KMS-11 (cell line): Measurements from ENCODE around the gene LAMTOR5.
A peak's percentile ranks its signal among the peaks of the same experiment; 100 is the strongest.
"Not testable (repeated sequence)": the region's sequence is repeated elsewhere in the genome, so short reads cannot be mapped to it uniquely, and the experiment has no call there.

Experiments
- H2AFZ ChIP-seq: fragments of 200-600 bp; sonication (generic); 2 replicates; pipeline ENCODE4 v1.6.1; 2016; ENCODE audit warnings: antibody characterized with exemption, mixed run types, low read depth
- H3K27ac ChIP-seq: fragments of 200-600 bp; sonication (generic); 2 replicates; pipeline ENCODE4 v1.6.1; 2016; ENCODE audit warnings: mild to moderate bottlenecking, mixed run types
- H3K27me3 ChIP-seq: fragments of 200-600 bp; sonication (generic); 2 replicates; pipeline ENCODE4 v1.6.1; 2017; ENCODE audit warnings: mild to moderate bottlenecking, low read depth, mixed run types, moderate library complexity; ENCODE audit not compliant: insufficient read depth
- H3K36me3 ChIP-seq: fragments of 200-600 bp; sonication (generic); 2 replicates; pipeline ENCODE4 v1.6.1; 2017; ENCODE audit warnings: mild to moderate bottlenecking, mixed run types; ENCODE audit not compliant: insufficient read depth
- H3K4me1 ChIP-seq: fragments of 200-600 bp; sonication (generic); 2 replicates; pipeline ENCODE4 v1.6.1; 2016; ENCODE audit warnings: mild to moderate bottlenecking, low read depth, mixed run types; ENCODE audit not compliant: poor library complexity, severe bottlenecking
- H3K4me2 ChIP-seq: fragments of 200-600 bp; sonication (generic); 2 replicates; pipeline ENCODE4 v1.7.0; 2016; ENCODE audit warnings: mild to moderate bottlenecking, mixed run types
- H3K4me3 ChIP-seq: fragments of 200-600 bp; sonication (generic); IDR thresholded peaks from 2 replicates; pipeline ENCODE4 v1.6.1; 2017; ENCODE audit warnings: low read depth, low read length, mixed read lengths; ENCODE audit not compliant: insufficient read depth
- H3K79me2 ChIP-seq: fragments of 200-600 bp; sonication (generic); 2 replicates; pipeline ENCODE4 v1.6.1; 2016; ENCODE audit warnings: low read depth, mixed run types; ENCODE audit not compliant: insufficient read depth
- H3K9ac ChIP-seq: fragments of 200-600 bp; sonication (generic); 2 replicates; pipeline ENCODE4 v1.6.1; 2016; ENCODE audit warnings: mild to moderate bottlenecking, mixed run types
- H4K20me1 ChIP-seq: fragments of 200-600 bp; sonication (generic); 2 replicates; pipeline ENCODE4 v1.6.1; 2016; ENCODE audit warnings: mild to moderate bottlenecking, mixed run types; ENCODE audit not compliant: insufficient read depth
- TF ChIP-seq, protein P1 (sequence below): fragments of 200-600 bp; sonication (generic); conservative IDR thresholded peaks from 2 replicates; pipeline ENCODE4 v1.6.1; 2017; ENCODE audit warnings: low read depth, mild to moderate bottlenecking, antibody characterized with exemption, low read length, moderate library complexity, mixed read lengths

LAMTOR5 gene

DNA sequence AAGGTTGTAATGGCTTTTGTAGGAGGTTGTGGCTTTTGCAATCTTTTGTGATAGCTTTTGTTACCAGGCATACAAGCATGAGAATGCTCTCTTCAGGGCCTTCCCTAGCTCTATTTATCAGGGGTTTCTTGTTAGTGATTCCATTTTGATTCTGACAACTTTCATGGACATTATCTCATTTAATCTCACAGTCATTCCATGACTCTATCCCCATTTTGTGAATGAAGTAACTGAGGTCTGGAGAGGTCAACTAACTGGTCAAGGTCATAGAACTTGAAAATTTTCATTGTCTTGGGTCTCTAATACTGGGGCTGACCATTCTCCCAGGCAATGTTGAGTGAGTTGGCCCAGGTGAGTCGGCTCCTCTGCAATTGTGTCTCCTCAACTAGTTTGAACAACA, 11.2 kb upstream of the LAMTOR5 start:
- Histone ChIP-seq H3K4me3 (no peak overlapping the region), H3K4me2 (no peak overlapping the region), H3K27ac (no peak overlapping the region), H3K36me3 (no peaks in the 10 kb centered on the region), H3K79me2 (no peaks in the 10 kb centered on the region), H4K20me1 (no peaks in the 10 kb centered on the region), H3K4me1 (no peaks in the 10 kb centered on the region), H2AFZ (no peak overlapping the region), H3K9ac (no peak overlapping the region), H3K27me3 (no peaks in the 10 kb centered on the region)
- TF ChIP-seq, protein P1, sequence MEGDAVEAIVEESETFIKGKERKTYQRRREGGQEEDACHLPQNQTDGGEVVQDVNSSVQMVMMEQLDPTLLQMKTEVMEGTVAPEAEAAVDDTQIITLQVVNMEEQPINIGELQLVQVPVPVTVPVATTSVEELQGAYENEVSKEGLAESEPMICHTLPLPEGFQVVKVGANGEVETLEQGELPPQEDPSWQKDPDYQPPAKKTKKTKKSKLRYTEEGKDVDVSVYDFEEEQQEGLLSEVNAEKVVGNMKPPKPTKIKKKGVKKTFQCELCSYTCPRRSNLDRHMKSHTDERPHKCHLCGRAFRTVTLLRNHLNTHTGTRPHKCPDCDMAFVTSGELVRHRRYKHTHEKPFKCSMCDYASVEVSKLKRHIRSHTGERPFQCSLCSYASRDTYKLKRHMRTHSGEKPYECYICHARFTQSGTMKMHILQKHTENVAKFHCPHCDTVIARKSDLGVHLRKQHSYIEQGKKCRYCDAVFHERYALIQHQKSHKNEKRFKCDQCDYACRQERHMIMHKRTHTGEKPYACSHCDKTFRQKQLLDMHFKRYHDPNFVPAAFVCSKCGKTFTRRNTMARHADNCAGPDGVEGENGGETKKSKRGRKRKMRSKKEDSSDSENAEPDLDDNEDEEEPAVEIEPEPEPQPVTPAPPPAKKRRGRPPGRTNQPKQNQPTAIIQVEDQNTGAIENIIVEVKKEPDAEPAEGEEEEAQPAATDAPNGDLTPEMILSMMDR, result no peak

GRCh38 chr1:110413045-110413444, 5.6 kb upstream of the LAMTOR5 start:
- not testable (repeated sequence) for H3K4me2 ChIP-seq, H2AFZ ChIP-seq, H3K9ac ChIP-seq, H3K27ac ChIP-seq, H3K27me3 ChIP-seq, H3K4me3 ChIP-seq, H3K36me3 ChIP-seq, H4K20me1 ChIP-seq, H3K79me2 ChIP-seq, H3K4me1 ChIP-seq

GRCh38 chr1:110412576-110412975, 5.1 kb upstream of the LAMTOR5 start:
- no peaks in the 10 kb centered on the region for H3K27me3 ChIP-seq

DNA sequence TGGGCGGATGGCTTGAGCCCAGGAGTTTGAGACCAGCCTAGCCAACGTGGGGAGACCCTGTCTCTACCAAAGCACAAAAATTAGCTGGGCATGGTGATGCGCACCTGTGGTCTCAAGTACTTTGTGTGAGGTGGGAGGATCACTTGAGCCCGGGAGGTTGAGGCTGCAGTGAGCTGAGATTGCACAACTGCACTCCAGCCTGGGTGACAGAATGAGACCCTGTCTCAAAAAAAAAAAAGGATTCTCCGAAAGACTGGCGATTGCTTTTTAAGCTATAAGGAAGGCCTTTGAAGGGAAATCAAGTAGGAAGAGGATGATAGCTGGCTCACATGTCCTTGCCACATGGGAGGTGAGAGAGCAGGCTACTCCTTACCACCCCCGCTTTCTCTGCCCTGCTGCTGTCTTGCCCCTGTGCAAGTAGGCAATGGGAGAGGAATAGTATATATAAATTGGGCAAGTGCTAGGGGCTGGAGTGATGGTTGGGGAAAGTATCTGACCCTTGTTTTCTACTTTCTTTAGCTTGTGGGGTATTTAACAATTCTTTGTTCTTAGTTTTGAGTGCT, 3.8 kb upstream of the LAMTOR5 start:
- H3K4me1 ChIP-seq, result peaks cover 6% of the 10 kb centered on the region
- H2AFZ ChIP-seq, result no peak overlapping the region
- no peak overlapping the region for H3K4me3 ChIP-seq
- H3K79me2 ChIP-seq, result peaks cover 12% of the 10 kb centered on the region
- no peaks in the 10 kb centered on the region for H3K36me3 ChIP-seq
- no peak overlapping the region for H3K27ac ChIP-seq
- H3K9ac ChIP-seq, result no peak overlapping the region
- H4K20me1 ChIP-seq, result no peaks in the 10 kb centered on the region
- TF ChIP-seq, protein P1, result no peak
- H3K4me2 ChIP-seq, result no peak overlapping the region
- H3K27me3 ChIP-seq, result no peaks in the 10 kb centered on the region

More at GRCh38 chr1:110412576-110412975, 5.1 kb upstream of the LAMTOR5 start:
- H3K4me1 ChIP-seq, result peaks cover 6% of the 10 kb centered on the region
- no peak overlapping the region for H3K27ac ChIP-seq
- no peak overlapping the region for H3K9ac ChIP-seq
- H3K79me2 ChIP-seq, result no peaks in the 10 kb centered on the region
- no peak overlapping the region for H3K4me2 ChIP-seq
- no peak overlapping the region for H2AFZ ChIP-seq
- H3K4me3 ChIP-seq, result no peak overlapping the region
- no peaks in the 10 kb centered on the region for H4K20me1 ChIP-seq
- H3K36me3 ChIP-seq, result no peaks in the 10 kb centered on the region
- TF ChIP-seq, protein P1, result peak; percentile 71

- H3K27me3 ChIP-seq, result no peaks in the 10 kb centered on the region
- peaks cover 6% of the 10 kb centered on the region for H3K4me1 ChIP-seq
- no peak overlapping the region for H3K4me2 ChIP-seq
- TF ChIP-seq, protein P1, result no peak
- H3K27ac ChIP-seq, result no peak overlapping the region
- H3K79me2 ChIP-seq, result peaks cover 19% of the 10 kb centered on the region
- no peak overlapping the region for H3K9ac ChIP-seq
- H2AFZ ChIP-seq, result no peak overlapping the region
- no peaks in the 10 kb centered on the region for H4K20me1 ChIP-seq
- no peaks in the 10 kb centered on the region for H3K36me3 ChIP-seq
- H3K4me3 ChIP-seq, result no peak overlapping the region
These were observed 1.8 kb upstream of the LAMTOR5 start for GRCh38 chr1:110409316-110409715.
